HG02870 (cell line): ENCODE measurements around the gene CACNA1B.

Source experiments
- ATAC-seq: cut with Tn5 transposase; IDR thresholded peaks from one replicate; pipeline ENCODE4 v1.9.1; 2021; ENCODE audit warnings: mild to moderate bottlenecking, moderate library complexity; ENCODE audit not compliant: unreplicated experiment

CACNA1B gene

GRCh38 chr9:138050472-138051330 lies 173.1 kb downstream of the CACNA1B start:
- no peak for ATAC-seq

DNA sequence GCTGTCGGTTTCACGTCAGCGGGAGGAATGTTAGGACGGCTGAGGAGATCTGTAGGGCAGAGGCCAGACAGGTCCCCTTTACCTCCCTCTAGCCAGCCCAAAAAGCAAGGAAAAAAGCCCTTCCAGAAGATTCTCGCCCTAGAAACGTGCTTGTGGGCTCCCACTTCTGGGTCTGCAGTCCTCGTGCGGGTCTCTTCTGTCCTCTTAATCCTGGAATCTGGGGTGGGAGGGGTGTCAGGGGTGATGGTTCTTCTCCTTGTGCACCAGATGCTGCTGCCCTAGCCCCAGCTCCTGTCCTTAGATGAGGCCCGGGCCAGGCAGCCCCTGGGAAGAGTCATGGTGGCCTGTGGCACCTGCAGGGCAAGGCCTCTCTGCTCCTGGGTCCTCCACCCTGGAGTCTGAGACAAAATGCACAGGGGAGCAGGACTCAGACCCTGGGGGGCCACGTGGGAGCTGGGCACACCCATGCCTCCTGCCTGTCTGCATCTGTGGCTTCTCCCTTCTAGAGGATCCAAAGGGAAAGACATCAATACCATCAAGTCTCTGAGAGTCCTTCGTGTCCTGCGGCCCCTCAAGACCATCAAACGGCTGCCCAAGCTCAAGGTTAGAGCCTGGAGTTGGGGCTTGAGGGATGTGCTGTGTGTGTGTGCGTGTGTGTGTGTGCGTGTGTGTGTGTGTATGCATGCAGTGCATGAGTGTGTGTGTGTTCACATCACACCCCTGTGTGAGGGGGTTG lies 174.2 kb downstream of the CACNA1B start:
- ATAC-seq, result no peak

GRCh38 chr9:138052322-138052615 lies 174.7 kb downstream of the CACNA1B start:
- ATAC-seq, result no peak

GRCh38 chr9:138052635-138053320 lies 175.2 kb downstream of the CACNA1B start:
- ATAC-seq, result no peak

- no peak for ATAC-seq
Observed at GRCh38 chr9:138053321-138053868, 175.8 kb downstream of the CACNA1B start.

DNA sequence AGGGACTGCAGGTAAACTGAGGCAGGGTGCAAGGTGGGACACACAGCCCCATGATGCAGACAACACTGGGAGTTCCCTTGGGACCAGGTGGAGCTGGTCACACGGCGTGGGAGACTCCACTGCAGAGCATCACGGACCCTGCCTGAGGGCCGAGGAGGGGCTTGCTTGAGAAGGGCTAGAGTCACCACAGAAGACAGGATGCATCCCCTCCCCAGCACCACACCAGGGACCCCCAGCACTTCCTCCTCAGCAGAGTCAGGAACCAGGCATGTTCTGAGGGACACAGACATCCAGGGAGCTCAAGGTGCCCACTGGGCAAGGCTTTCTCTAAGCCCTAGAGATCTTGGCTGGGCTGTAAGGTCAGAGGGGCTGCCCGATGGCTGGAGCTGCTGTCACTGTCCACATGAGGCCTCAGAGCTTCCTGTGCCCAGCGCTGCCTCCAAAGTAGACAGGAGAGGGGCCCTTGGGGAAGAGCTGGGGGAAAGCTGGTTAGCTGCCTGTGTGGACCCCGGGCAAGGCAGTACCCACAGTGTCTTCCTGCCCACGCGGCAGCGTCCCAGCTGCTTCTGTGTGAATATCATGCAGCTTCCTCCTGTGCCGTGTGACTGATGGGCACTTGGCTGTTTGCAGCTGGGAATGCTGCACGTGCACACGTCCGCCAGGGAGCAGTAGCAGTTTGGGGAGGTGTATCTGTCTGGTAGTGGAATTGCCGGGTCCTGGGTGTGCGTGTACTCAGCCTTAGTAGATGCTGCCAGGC lies 176.6 kb downstream of the CACNA1B start:
- ATAC-seq, result no peak

DNA sequence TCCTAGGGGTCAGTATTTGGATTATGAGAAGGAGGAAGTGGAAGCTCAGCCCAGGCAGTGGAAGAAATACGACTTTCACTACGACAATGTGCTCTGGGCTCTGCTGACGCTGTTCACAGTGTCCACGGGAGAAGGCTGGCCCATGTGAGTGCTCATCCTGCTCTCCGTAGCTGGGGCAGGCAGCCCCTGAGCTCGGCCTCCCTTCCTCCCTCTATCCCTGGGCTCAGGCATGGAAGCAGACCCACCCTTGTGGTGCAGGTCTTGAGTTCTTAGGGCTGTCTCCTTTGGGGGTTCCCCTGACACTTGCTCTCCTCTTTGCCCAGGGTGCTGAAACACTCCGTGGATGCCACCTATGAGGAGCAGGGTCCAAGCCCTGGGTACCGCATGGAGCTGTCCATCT lies 180.1 kb downstream of the CACNA1B start:
- no peak for ATAC-seq

- ATAC-seq, result no peak
Observed at GRCh38 chr9:138058181-138058580, 180.6 kb downstream of the CACNA1B start.

GRCh38 chr9:138059196-138059595 lies 181.6 kb downstream of the CACNA1B start:
- ATAC-seq, result no peak

GRCh38 chr9:138060365-138060764 lies 182.8 kb downstream of the CACNA1B start:
- ATAC-seq, result no peak

DNA sequence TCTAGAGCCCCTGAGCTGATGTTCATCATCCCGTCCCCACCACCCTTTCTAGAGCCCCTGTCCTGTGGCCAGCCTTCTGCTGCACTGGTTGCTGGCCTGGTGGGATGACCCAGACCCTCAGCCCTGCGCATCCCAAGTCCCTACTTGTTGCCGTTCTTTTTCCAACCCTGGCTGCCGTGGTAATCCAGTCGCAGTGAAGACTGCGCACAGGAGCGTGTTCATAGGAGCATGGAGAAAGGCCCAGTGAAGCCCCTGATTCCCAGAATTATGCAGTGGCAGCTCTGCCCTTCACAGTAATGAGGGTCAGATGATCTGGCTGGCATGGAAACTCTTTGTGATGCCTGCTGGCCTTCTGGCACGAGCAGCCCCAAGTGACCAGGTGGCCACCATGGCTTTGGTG lies 183.3 kb downstream of the CACNA1B start:
- ATAC-seq, result no peak

GRCh38 chr9:138061631-138062030 lies 184.0 kb downstream of the CACNA1B start:
- ATAC-seq, result no peak

GRCh38 chr9:138062196-138062595 lies 184.6 kb downstream of the CACNA1B start:
- no peak for ATAC-seq

- ATAC-seq, result no peak
Observed at GRCh38 chr9:138063033-138063432, 185.5 kb downstream of the CACNA1B start.

DNA sequence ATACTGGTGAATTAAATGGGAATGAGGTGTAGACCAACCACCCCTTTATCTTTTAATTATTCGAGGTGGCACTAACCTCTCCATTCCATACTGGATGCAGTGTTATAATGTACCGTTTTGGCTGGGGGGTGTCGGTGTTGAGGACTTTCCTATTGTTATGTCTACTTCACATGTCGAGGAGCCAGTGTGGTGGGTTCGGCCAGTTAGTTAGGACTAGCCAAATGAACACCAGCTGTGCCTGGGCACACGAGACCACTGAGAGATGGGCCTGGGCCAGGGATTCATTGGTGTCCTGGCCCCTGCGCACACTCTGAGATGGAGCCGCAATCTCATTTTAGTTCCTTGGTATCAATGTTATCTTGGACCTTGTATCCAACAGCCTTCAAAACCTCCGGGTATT lies 186.2 kb downstream of the CACNA1B start:
- no peak for ATAC-seq

- no peak for ATAC-seq
Observed at GRCh38 chr9:138064547-138064946, 187.0 kb downstream of the CACNA1B start.

DNA sequence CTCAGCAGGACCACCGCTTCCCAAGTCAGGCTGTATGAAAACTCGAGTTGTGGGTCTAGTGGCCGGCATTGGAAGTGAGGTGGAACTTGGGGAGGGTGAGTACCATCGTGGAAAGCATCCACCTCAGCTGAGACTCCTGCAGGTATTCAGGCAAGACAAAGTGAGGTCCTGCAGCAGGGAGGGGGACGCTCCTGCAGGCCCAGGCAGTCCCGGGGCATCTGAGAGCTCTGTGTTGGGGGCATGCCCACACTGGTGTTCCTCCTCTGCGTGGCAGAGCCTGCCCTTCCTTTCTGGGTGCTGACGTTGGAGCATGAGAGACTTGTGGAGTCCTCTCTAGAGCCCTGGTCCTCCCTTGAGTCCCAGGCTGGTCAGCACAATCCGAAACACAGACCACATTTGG lies 187.7 kb downstream of the CACNA1B start:
- ATAC-seq, result no peak

GRCh38 chr9:138066049-138066448 lies 188.5 kb downstream of the CACNA1B start:
- no peak for ATAC-seq

DNA sequence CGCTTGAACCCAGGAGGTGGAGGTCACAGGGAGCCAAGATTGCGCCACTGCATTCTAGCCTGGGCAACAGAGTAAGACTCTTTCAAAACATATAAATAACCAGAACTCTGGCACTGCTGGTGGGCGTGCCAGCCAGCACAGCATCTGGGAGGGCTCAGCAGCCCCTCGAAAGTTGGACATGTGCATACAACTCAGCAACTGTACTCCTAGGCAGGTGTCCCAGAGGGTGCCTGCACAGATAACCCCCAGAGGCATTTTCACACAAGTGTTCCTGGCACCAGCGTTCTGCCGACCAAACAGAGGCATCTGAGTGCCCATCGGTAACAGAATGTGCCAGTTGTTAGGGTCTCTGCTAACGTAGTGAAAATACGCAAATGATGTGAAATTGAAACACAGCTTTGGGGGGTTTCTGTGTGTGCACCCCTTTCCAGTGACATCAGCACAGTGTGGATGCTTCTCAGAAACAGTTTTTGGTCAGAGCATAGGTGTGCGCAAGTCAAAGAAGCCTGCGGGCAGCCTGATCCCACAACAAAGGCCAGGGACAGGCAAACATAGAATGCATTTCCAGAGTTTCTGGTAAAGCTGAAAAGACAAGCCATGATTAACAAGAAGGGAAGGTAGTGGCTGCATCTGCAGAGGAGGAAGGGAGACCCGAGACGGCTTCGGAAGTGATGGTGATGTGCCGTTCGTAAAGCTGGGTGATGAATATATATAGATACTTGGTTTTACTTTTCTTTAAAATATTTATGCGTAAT lies 190.2 kb downstream of the CACNA1B start:
- no peak for ATAC-seq

- ATAC-seq, result no peak
Observed at GRCh38 chr9:138068601-138069035, 191.0 kb downstream of the CACNA1B start.
